ENCODE measurements around the gene OPALIN.

- TF ChIP-seq MYC (IDR thresholded peaks at IDR 0.05; ENCODE audit: low read depth, low read length), result no peak
- no peak for TF ChIP-seq POLR2A (IDR thresholded peaks at IDR 0.05; ENCODE audit: low read depth, low read length)
- no peak for TF ChIP-seq CTCF (IDR thresholded peaks at IDR 0.05; ENCODE audit: extremely low read depth in 1 of 2, insufficient read depth in 1 of 2, low read depth in 1 of 2, low read length in 2 of 2)
- TF ChIP-seq MAX (IDR thresholded peaks at IDR 0.05; ENCODE audit: insufficient read depth, insufficient read length), result no peak
- TF ChIP-seq EZH2 (IDR thresholded peaks at IDR 0.05; ENCODE audit: borderline replicate concordance, low read depth, low read length, severe bottlenecking), result no peak
Measured at GRCh38 chr10:96304230-96304629, 54.6 kb downstream of the OPALIN start, which contains the start of gene DNTT.

Measured in endothelial cell of umbilical vein (primary cell).